CD14-positive monocyte (primary cell): ENCODE measurements around the gene RBMS3. TPM values are rescaled to one million over a fixed set of nuclear protein-coding genes. Genes with fewer than 3 reads are reported as not detected.

ENCODE experiments used
- DNase-seq, 3 donors: peaks; one replicate each; pipeline ENCODE4 v3.0.0-alpha.2; 2011 to 2022
- H2AFZ ChIP-seq: 2 replicates; pipeline ENCODE4 v1.6.0; 2012; ENCODE audit warnings: mild to moderate bottlenecking, low read depth, low read length, inconsistent platforms; ENCODE audit not compliant: insufficient read depth, poor library complexity, severe bottlenecking
- H3K27ac ChIP-seq, 2 donors: 1 replicate in 1 of 2; 2 replicates in 1 of 2; pipeline ENCODE4 v1.5.1; 2012 to 2013; ENCODE audit warnings: low read length in 2 of 2, control low read depth in 1 of 2, inconsistent platforms in 1 of 2, low read depth in 1 of 2, mild to moderate bottlenecking in 1 of 2
- H3K27me3 ChIP-seq, 2 donors: one replicate each; pipeline versions ENCODE4 v1.6.0 to v1.6.1; 2011 to 2013; ENCODE audit warnings: low read length in 2 of 2; ENCODE audit not compliant: control insufficient read depth in 2 of 2, insufficient read depth in 2 of 2
- H3K36me3 ChIP-seq, 2 donors: replicated peaks in 1 of 2; 1 replicate in 1 of 2; 2 replicates in 1 of 2; pipeline versions ENCODE4 v1.5.1 to v1.6.1; 2012 to 2013; ENCODE audit warnings: low read length in 2 of 2, control low read depth in 1 of 2, inconsistent platforms in 1 of 2, mild to moderate bottlenecking in 1 of 2; ENCODE audit not compliant: insufficient read depth in 2 of 2, control insufficient read depth in 1 of 2
- H3K4me1 ChIP-seq, 2 donors: 1 replicate in 1 of 2; 2 replicates in 1 of 2; pipeline versions ENCODE4 v1.5.1 to v1.6.1; 2012 to 2013; ENCODE audit warnings: low read length in 2 of 2, control low read depth in 1 of 2, inconsistent platforms in 1 of 2, mild to moderate bottlenecking in 1 of 2, moderate library complexity in 1 of 2; ENCODE audit not compliant: insufficient read depth in 2 of 2, control insufficient read depth in 1 of 2
- H3K4me2 ChIP-seq: replicated peaks from 2 replicates; pipeline ENCODE3; 2012; ENCODE audit warnings: low read length, moderate library complexity, mild to moderate bottlenecking; ENCODE audit not compliant: poor library complexity, severe bottlenecking; ENCODE audit errors: extremely low read depth
- H3K4me3 ChIP-seq, 3 experiments: fragments of 200-600 bp in 1 of 3; sonication (generic) in 1 of 3; replicated peaks in 1 of 3; 1 replicate in 2 of 3; 2 replicates in 1 of 3; pipeline ENCODE4 v1.5.1; 2011 to 2013; ENCODE audit warnings: low read length in 3 of 3, mild to moderate bottlenecking in 3 of 3, control low read depth in 2 of 3, low read depth in 2 of 3, inconsistent platforms in 1 of 3, moderate library complexity in 1 of 3
- H3K79me2 ChIP-seq: 2 replicates; pipeline ENCODE4 v1.6.0; 2012; ENCODE audit warnings: mild to moderate bottlenecking, control low read depth, inconsistent platforms, low read length, moderate library complexity; ENCODE audit not compliant: insufficient read depth
- H3K9ac ChIP-seq: 2 replicates; pipeline ENCODE4 v1.6.0; 2017; ENCODE audit warnings: low read length, mild to moderate bottlenecking; ENCODE audit not compliant: insufficient read depth, poor library complexity, severe bottlenecking
- H3K9me3 ChIP-seq, 2 donors: replicated peaks in 1 of 2; 1 replicate in 1 of 2; 2 replicates in 1 of 2; pipeline versions ENCODE4 v1.5.1 to v1.6.1; 2012 to 2013; ENCODE audit warnings: low read length in 2 of 2, control low read depth in 1 of 2; ENCODE audit not compliant: control insufficient read depth in 1 of 2, insufficient read depth in 1 of 2
- H4K20me1 ChIP-seq: 2 replicates; pipeline ENCODE4 v1.6.0; 2012; ENCODE audit warnings: mild to moderate bottlenecking, low read length, control low read depth, moderate library complexity; ENCODE audit not compliant: insufficient read depth
- H3K27ac Mint-ChIP-seq, 7 donors: one replicate each; pipeline ENCODE4 v1.8.0; 2020; ENCODE audit warnings: mild to moderate bottlenecking in 7 of 7, mixed read lengths in 7 of 7, moderate library complexity in 6 of 7, inconsistent platforms in 2 of 7
- H3K27me3 Mint-ChIP-seq, 3 donors: one replicate each; pipeline ENCODE4 v1.8.0; 2021 to 2022; ENCODE audit warnings: low read depth in 3 of 3, mild to moderate bottlenecking in 3 of 3, mixed read lengths in 3 of 3, moderate library complexity in 3 of 3, inconsistent platforms in 1 of 3
- H3K36me3 Mint-ChIP-seq, 2 donors: one replicate each; pipeline ENCODE4 v1.8.0; 2020; ENCODE audit warnings: mixed read lengths in 2 of 2, inconsistent platforms in 1 of 2, mild to moderate bottlenecking in 1 of 2
- H3K4me1 Mint-ChIP-seq: one replicate; pipeline ENCODE4 v1.8.0; 2020; ENCODE audit warnings: mild to moderate bottlenecking, mixed read lengths
- H3K4me3 Mint-ChIP-seq, 2 donors: one replicate each; pipeline ENCODE4 v1.8.0; 2020; ENCODE audit warnings: mild to moderate bottlenecking in 2 of 2, mixed read lengths in 2 of 2, moderate library complexity in 1 of 2
- H3K9me3 Mint-ChIP-seq, 7 donors: one replicate each; pipeline ENCODE4 v1.8.0; 2020 to 2022; ENCODE audit warnings: mixed read lengths in 7 of 7, mild to moderate bottlenecking in 6 of 7, moderate library complexity in 6 of 7, inconsistent platforms in 2 of 7
- CTCF ChIP-seq: fragments of 200-600 bp; IDR thresholded peaks from one replicate; pipeline ENCODE4 v1.8.0; 2022; ENCODE audit warnings: antibody characterized with exemption, mild to moderate bottlenecking
- WGBS: methylation state at CpG from one replicate; pipeline ENCODE4 v1.1.5; 2013; ENCODE audit warnings: missing lambda C conversion rate; ENCODE audit not compliant: insufficient coverage; 5-methylcytosine and 5-hydroxymethylcytosine counted together
- intact Hi-C, 2 donors: fragments of 100-400 bp; cut with micrococcal nuclease; formaldehyde crosslinking; loops; one replicate each; pipeline versions ENCODE4 v1.15.0 to v1.15.1; 2023
- polyA plus RNA-seq, 3 donors: library from polyadenylated mRNA; depleted of rRNA in 1 of 3; unstranded in 2 of 3; stranded (reverse) in 1 of 3; fragments of 300-500 nt in 2 of 3; fragments of >200 nt in 1 of 3; fragmentation: Illumina TruSeq in 2 of 3; gene quantifications; 1 replicate in 2 of 3; 2 replicates in 1 of 3; pipeline ENCODE4 v1.2.3, GENCODE V29; 2012 to 2021

The RBMS3 gene
- polyA plus RNA-seq, 3 donors, result not detected

DNA sequence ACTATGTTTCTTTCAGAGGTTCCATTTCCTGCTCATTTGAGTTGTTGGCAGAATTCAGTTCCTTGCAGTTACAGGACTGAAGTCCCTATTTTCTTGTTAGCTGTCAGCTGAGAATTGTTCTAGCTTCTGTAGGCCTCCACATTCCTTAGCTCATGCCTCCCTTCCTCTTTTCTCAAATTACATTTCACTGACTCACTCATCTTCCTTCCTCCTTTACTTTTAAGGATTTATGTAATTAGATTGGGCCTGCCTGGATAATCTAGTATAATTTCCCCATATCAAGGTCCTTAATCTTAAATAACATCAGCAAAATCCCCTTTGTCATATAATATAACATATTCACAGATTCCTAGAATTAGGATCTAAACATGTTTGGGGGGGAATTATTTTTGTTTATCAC is 40.6 kb upstream of the RBMS3 start:
- Mint-ChIP-seq H3K4me3 (peak overlapping the region in 1 of 2 donors; percentile 55), H3K27me3 (peaks cover 0 to 4% (median 0%) of the 10 kb centered on the region in 3 donors), H3K4me1 (peaks cover 20% of the 10 kb centered on the region), H3K27ac (peak overlapping the region in 4 of 7 donors; percentile 1 to 50 (median 7)), H3K9me3 (peaks cover under 1 to 6% (median 2%) of the 10 kb centered on the region in 7 donors), H3K36me3 (no peaks in the 10 kb centered on the region)
- Histone ChIP-seq H3K4me3 (no peak overlapping the region), H3K27ac (peak overlapping the region in 1 of 2 donors; percentile 50), H3K9ac (no peak overlapping the region), H3K36me3 (no peaks in the 10 kb centered on the region), H3K79me2 (no peaks in the 10 kb centered on the region), H2AFZ (no peak overlapping the region), H3K4me1 (peaks cover 18 to 22% of the 10 kb centered on the region in 2 donors), H3K4me2 (no peak overlapping the region), H3K27me3 (no peaks in the 10 kb centered on the region), H3K9me3 (no peaks in the 10 kb centered on the region), H4K20me1 (no peaks in the 10 kb centered on the region)
- intact Hi-C loops, result no loop called here
- peak; percentile 2 to 49 (median 4) for DNase-seq
- no peak for TF ChIP-seq CTCF

DNA sequence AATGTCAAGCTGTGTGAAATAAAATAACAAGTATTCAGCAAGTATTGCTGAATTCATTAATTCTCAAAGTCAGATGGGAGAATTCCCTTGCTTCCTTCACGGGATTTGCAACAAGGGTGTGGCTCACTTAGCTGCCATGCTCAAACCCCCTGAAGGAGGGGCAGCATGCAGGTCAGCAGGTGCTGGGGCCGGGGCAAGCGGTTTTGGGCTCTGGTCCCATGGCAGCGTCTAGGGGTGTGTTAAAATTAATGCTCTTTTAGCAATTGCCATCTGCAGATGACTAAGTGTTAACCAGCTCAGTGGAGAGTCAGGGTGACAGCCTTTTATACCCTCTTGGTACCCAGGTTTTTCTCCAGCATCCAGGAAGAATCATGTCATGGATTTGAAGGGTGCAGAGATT is 40.0 kb upstream of the RBMS3 start:
- Histone ChIP-seq H3K79me2 (no peaks in the 10 kb centered on the region), H3K36me3 (no peaks in the 10 kb centered on the region), H3K27me3 (no peaks in the 10 kb centered on the region), H3K4me1 (peaks cover 18 to 29% of the 10 kb centered on the region in 2 donors), H3K4me2 (no peak overlapping the region), H3K9ac (no peak overlapping the region), H3K4me3 (no peak overlapping the region), H4K20me1 (no peaks in the 10 kb centered on the region), H3K9me3 (no peaks in the 10 kb centered on the region), H3K27ac (no peak overlapping the region), H2AFZ (no peak overlapping the region)
- peaks cover 26% of the 10 kb centered on the region for H3K4me1 Mint-ChIP-seq
- TF ChIP-seq CTCF, result no peak
- no peak overlapping the region for H3K4me3 Mint-ChIP-seq
- peaks cover 0 to 6% (median 2%) of the 10 kb centered on the region in 7 donors for H3K9me3 Mint-ChIP-seq
- peaks cover 0 to 4% (median 0%) of the 10 kb centered on the region in 3 donors for H3K27me3 Mint-ChIP-seq
- no peak for DNase-seq
- no peaks in the 10 kb centered on the region for H3K36me3 Mint-ChIP-seq
- no peak overlapping the region for H3K27ac Mint-ChIP-seq
- WGBS, result 93% methylated on average over 4 of the region's 4 CpGs
- intact Hi-C loops, result no loop called here
